KMS-11 (cell line): ENCODE measurements around the gene ZNF592.

ENCODE experiments used
- H2AFZ ChIP-seq: fragments of 200-600 bp; sonication (generic); 2 replicates; pipeline ENCODE4 v1.6.1; 2016; ENCODE audit warnings: antibody characterized with exemption, mixed run types, low read depth
- H3K27ac ChIP-seq: fragments of 200-600 bp; sonication (generic); 2 replicates; pipeline ENCODE4 v1.6.1; 2016; ENCODE audit warnings: mild to moderate bottlenecking, mixed run types
- H3K27me3 ChIP-seq: fragments of 200-600 bp; sonication (generic); 2 replicates; pipeline ENCODE4 v1.6.1; 2017; ENCODE audit warnings: mild to moderate bottlenecking, low read depth, mixed run types, moderate library complexity; ENCODE audit not compliant: insufficient read depth
- H3K36me3 ChIP-seq: fragments of 200-600 bp; sonication (generic); 2 replicates; pipeline ENCODE4 v1.6.1; 2017; ENCODE audit warnings: mild to moderate bottlenecking, mixed run types; ENCODE audit not compliant: insufficient read depth
- H3K4me1 ChIP-seq: fragments of 200-600 bp; sonication (generic); 2 replicates; pipeline ENCODE4 v1.6.1; 2016; ENCODE audit warnings: mild to moderate bottlenecking, low read depth, mixed run types; ENCODE audit not compliant: poor library complexity, severe bottlenecking
- H3K4me2 ChIP-seq: fragments of 200-600 bp; sonication (generic); 2 replicates; pipeline ENCODE4 v1.7.0; 2016; ENCODE audit warnings: mild to moderate bottlenecking, mixed run types
- H3K4me3 ChIP-seq: fragments of 200-600 bp; sonication (generic); IDR thresholded peaks from 2 replicates; pipeline ENCODE4 v1.6.1; 2017; ENCODE audit warnings: low read depth, low read length, mixed read lengths; ENCODE audit not compliant: insufficient read depth
- H3K79me2 ChIP-seq: fragments of 200-600 bp; sonication (generic); 2 replicates; pipeline ENCODE4 v1.6.1; 2016; ENCODE audit warnings: low read depth, mixed run types; ENCODE audit not compliant: insufficient read depth
- H3K9ac ChIP-seq: fragments of 200-600 bp; sonication (generic); 2 replicates; pipeline ENCODE4 v1.6.1; 2016; ENCODE audit warnings: mild to moderate bottlenecking, mixed run types
- H4K20me1 ChIP-seq: fragments of 200-600 bp; sonication (generic); 2 replicates; pipeline ENCODE4 v1.6.1; 2016; ENCODE audit warnings: mild to moderate bottlenecking, mixed run types; ENCODE audit not compliant: insufficient read depth
- TF ChIP-seq, protein P1 (sequence below): fragments of 200-600 bp; sonication (generic); conservative IDR thresholded peaks from 2 replicates; pipeline ENCODE4 v1.6.1; 2017; ENCODE audit warnings: low read depth, mild to moderate bottlenecking, antibody characterized with exemption, low read length, moderate library complexity, mixed read lengths

Gene ZNF592

DNA sequence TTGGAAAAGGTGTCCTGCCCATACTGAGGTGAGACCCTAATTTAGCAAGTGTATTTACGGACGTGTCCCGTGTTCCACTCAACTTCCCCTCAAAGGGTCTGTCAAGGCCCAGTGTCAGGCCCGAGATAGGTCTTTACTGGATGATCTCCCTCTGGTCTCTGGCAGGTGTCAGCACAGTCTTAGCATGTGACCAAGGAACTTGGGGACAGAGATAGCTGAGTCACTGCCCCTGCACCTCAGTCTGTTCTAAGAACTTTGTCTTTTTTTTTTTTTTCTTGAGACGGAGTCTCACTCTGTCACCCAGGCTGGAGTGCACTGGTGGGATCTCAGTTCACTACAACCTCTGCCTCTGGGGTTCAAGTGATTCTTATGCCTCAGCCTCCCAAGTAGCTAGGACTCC, 36.7 kb downstream of the ZNF592 start:
- H3K9ac ChIP-seq = no peak overlapping the region
- no peak overlapping the region for H3K4me3 ChIP-seq
- H2AFZ ChIP-seq = no peak overlapping the region
- no peaks in the 10 kb centered on the region for H3K27me3 ChIP-seq
- peaks cover 18% of the 10 kb centered on the region for H3K4me1 ChIP-seq
- TF ChIP-seq, protein P1, sequence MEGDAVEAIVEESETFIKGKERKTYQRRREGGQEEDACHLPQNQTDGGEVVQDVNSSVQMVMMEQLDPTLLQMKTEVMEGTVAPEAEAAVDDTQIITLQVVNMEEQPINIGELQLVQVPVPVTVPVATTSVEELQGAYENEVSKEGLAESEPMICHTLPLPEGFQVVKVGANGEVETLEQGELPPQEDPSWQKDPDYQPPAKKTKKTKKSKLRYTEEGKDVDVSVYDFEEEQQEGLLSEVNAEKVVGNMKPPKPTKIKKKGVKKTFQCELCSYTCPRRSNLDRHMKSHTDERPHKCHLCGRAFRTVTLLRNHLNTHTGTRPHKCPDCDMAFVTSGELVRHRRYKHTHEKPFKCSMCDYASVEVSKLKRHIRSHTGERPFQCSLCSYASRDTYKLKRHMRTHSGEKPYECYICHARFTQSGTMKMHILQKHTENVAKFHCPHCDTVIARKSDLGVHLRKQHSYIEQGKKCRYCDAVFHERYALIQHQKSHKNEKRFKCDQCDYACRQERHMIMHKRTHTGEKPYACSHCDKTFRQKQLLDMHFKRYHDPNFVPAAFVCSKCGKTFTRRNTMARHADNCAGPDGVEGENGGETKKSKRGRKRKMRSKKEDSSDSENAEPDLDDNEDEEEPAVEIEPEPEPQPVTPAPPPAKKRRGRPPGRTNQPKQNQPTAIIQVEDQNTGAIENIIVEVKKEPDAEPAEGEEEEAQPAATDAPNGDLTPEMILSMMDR = no peak
- H3K4me2 ChIP-seq = no peak overlapping the region
- H3K36me3 ChIP-seq = no peaks in the 10 kb centered on the region
- H3K27ac ChIP-seq = no peak overlapping the region
- H3K79me2 ChIP-seq = peaks cover 21% of the 10 kb centered on the region; the same call in 1 of the 2 replicates
- no peaks in the 10 kb centered on the region for H4K20me1 ChIP-seq

DNA sequence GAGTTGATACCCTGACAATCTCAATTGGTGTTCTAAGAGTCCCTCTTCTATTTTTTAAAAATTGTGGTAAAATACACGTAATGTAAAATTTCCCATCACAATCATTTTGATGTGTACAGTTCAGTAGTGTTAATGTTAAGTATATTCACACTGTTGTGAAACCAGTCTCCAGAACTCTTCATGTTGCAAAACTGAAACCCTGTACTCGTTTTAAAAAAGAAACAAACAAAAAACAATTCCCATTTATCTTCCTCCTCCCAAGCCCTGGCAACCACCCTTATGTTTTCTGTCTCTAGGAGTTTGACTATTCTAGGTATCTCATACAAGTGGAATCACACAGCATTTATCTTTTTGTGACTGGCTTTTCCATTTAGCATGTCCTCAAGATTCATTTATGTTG, 40.1 kb downstream of the ZNF592 start:
- Histone ChIP-seq H3K36me3 (peaks cover 4% of the 10 kb centered on the region; the same call in 1 of the 2 replicates), H3K79me2 (peaks cover 20% of the 10 kb centered on the region; the same call in 1 of the 2 replicates)

DNA sequence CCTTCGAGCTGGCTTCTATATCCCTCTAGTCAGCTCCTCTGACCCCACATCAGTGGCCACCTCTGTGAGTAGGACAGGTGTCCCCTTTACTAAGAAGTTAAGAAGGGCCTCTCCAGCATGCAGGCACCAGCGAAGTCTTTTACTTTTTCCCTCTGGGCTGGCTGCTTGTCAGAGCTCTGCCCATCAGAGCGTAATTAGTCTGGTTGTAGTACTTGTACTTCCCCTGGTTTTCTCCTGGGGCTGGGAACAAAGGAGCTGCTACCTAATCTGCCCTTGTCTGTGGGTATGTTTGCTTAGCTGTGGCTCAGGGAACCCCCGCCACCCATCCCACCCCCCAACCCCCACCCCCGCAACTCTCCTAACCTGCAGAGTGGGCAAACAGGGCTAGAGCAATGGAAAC, 41.4 kb downstream of the ZNF592 start:
- Histone ChIP-seq H3K4me1 (peaks cover 18% of the 10 kb centered on the region), H3K4me2 (no peak overlapping the region), H4K20me1 (no peaks in the 10 kb centered on the region), H3K27ac (no peak overlapping the region), H2AFZ (no peak overlapping the region), H3K79me2 (peaks cover 20% of the 10 kb centered on the region; the same call in 1 of the 2 replicates), H3K36me3 (peaks cover 4% of the 10 kb centered on the region; the same call in 1 of the 2 replicates), H3K4me3 (no peak overlapping the region), H3K27me3 (no peaks in the 10 kb centered on the region), H3K9ac (no peak overlapping the region)
- TF ChIP-seq, protein P1 = no peak

More for the DNA sequence above, 40.1 kb downstream of the ZNF592 start:
- TF ChIP-seq, protein P1 = no peak
- Histone ChIP-seq H3K4me2 (no peak overlapping the region), H4K20me1 (no peaks in the 10 kb centered on the region), H3K4me3 (no peak overlapping the region), H3K9ac (no peak overlapping the region), H2AFZ (no peak overlapping the region), H3K4me1 (peaks cover 18% of the 10 kb centered on the region), H3K27ac (no peak overlapping the region), H3K27me3 (no peaks in the 10 kb centered on the region)

DNA sequence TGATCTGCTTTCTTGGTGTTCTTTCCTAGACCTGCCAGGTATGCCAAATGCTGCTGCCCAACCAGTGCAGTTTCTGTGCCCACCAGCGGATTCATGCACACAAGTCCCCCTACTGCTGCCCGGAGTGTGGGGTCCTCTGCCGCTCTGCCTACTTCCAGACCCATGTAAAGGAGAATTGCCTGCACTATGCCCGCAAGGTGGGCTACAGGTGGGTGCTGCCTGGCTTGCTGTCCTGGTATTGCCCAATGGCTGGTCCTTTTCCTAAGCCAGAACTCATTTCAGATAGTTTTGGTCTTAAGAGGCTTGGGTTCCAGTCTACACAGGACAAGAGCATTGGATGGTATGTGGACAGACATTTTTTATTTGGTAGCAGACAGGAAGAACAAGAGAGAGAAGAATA, 42.3 kb downstream of the ZNF592 start:
- TF ChIP-seq, protein P1 = no peak
- no peaks in the 10 kb centered on the region for H3K27me3 ChIP-seq
- no peak overlapping the region for H2AFZ ChIP-seq
- H3K4me2 ChIP-seq = no peak overlapping the region
- peaks cover 4% of the 10 kb centered on the region; the same call in 1 of the 2 replicates for H3K36me3 ChIP-seq
- peaks cover 20% of the 10 kb centered on the region; the same call in 1 of the 2 replicates for H3K79me2 ChIP-seq
- no peak overlapping the region for H3K4me3 ChIP-seq
- no peak overlapping the region for H3K9ac ChIP-seq
- H3K27ac ChIP-seq = no peak overlapping the region
- peaks cover 18% of the 10 kb centered on the region for H3K4me1 ChIP-seq
- H4K20me1 ChIP-seq = no peaks in the 10 kb centered on the region
